HG03066 (cell line): Measurements from ENCODE around the gene ID1.
"Not testable (repeated sequence)": the region's sequence is repeated elsewhere in the genome, so short reads cannot be mapped to it uniquely, and the experiment has no call there.

Source experiments
- ATAC-seq: cut with Tn5 transposase; IDR thresholded peaks from one replicate; pipeline ENCODE4 v1.9.1; 2021; ENCODE audit warnings: low read depth; ENCODE audit not compliant: unreplicated experiment

Gene ID1

GRCh38 chr20:31630187-31630790 lies 25.2 kb downstream of the ID1 start:
- ATAC-seq, result no peak

DNA sequence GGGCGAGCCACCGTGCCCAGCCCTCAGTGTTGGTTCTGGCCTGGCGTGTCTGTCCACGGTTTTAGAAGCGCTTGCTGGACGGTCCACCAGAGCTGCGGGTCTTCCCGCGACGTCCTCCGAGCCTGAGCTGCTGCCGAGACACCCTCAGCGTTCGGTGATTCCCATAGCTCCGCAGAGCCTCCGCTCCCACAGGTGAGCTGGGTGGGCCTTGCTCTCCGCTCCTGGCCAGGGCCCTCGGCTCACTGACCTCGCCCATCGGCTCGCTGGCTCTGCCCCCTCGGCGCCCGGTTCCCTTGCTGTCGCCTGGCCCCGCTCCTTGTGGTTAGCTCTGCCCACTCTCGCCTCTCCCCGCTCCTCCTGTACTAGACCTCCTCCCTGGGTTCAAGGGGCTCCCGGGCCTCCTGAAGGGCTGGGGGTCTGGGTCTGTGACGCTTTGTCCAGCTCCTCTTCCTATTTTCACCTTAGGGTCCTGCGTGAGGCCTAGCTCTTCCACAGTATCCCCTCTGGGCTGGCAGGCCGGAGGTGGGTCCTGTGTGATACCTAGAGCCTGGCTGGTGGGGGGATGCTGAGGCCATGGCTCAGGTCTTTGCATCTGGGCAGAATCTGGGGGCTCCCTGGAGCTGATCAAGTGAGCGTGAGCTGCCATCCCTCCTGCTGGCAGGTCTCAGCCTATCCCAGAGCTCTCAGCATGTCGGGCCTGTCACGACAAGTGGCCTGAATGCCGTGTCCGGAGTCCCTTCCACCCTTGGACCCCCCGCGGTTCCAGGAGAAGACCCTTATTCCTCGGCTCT lies 27.7 kb downstream of the ID1 start:
- no peak for ATAC-seq

DNA sequence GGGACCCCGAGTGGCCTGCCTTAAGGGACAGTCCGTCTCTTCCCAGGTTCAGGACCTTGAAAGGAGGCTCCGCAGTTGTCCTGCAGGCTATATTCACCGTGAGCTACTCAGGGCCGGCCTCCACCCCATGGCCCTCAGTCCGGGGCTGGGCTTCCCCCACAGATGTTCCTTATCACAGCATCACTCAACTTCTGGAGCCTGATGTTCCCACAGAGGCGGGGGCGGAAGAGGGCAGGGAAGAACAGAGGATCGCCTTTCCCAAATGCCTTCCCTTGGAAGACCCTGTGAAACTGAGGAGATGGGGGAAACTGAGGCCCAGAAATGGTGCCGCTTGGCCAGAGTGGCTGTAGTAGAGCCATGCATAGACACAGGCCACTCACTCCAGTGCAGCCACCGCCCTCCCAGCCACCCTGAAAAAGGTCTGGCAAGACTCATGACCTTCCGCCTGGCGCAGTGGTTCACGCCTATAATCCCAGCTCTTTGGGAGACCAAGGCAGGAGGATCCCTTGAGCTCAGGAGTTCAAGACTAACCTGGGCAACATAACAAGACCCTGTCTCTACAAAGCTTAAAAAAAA lies 28.3 kb downstream of the ID1 start:
- ATAC-seq, result no peak

GRCh38 chr20:31637660-31638059 lies 32.6 kb downstream of the ID1 start, which contains the start of gene COX4I2:
TSS of gene COX4I2 (plus strand) at chr20:31637912. CDS start at chr20:31639018, 1,106 bp downstream.
- no peak for ATAC-seq

DNA sequence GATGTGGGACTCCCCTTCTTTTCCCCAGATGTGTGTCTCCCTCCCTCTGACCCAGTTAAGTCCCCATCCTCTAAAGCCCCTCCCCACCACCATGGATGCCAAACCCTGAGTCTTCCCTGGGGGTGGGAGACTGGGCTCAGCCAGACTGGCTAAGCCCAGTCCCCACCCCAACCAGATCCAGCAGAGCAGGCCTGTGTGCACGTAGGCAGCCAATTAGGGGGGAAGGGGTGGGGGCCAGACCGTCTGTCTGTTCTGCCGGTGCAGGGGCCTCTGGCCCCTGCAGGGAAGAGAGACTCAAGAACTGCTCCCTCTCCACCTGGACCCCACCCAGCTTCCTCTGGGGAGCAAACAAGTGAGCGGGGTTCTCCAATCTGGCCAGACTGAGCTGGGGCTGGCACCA lies 33.2 kb downstream of the ID1 start:
- no peak for ATAC-seq

GRCh38 chr20:31638816-31639215 lies 33.7 kb downstream of the ID1 start:
- no peak for ATAC-seq

- no peak for ATAC-seq
Measured at GRCh38 chr20:31640259-31640658, 35.2 kb downstream of the ID1 start.

DNA sequence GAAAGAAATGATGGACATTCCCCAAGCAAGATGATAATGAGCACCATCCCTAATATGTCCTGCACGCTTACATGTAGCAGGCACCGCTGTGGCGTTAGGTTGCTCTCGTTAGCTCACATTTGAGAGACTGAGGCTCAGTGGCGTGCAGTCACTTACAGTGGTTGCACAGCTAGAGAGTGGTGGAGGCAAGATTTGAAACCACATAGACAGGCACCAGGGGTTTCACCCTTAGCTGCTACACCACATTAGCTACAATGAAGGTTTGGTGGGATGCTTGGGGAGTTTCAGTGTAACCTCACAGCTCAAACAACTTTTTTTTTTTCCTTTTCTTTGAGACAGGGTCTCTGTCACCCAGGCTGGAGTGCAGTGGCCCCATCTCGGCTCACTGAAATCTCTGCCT lies 36.3 kb downstream of the ID1 start:
- no peak for ATAC-seq

GRCh38 chr20:31642837-31643236 lies 37.7 kb downstream of the ID1 start:
- no peak for ATAC-seq

DNA sequence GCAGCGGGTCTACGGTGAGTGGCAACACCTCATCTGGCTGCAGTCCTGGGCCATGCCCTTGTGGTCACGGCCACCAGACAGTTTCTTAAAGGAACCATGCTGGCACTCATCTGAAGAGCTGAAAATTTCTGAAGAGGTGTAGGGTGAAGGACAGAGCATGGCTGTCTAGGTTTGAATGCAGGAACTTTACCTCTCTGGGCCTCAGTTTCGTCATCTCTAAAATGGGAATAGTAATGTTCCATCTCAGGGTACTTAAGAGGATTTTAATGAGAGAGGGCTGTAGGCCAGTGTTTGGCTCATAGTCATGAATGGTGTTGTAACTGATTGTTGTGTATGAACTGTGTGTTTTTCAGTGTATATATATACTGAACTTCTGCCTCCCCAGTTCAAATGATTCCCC lies 38.4 kb downstream of the ID1 start:
- no peak for ATAC-seq

DNA sequence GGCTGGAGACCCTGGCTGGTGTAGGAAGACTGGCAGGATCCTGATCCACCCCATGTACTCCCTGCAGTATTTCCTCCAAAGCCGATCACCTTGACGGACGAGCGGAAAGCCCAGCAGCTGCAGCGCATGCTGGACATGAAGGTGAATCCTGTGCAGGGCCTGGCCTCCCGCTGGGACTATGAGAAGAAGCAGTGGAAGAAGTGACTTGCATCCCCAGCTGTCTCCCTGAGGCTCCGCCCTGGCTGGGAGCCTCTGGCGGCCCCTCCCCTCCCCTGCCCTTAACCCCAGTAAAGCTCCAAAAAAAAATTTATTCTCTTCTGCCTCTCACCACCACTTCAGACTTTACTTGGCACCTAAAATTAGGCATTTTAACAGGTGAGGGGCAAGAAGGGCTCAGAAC lies 39.6 kb downstream of the ID1 start:
- ATAC-seq, result no peak

- not testable (repeated sequence) for ATAC-seq
Measured at GRCh38 chr20:31648104-31648503, 43.0 kb downstream of the ID1 start.

DNA sequence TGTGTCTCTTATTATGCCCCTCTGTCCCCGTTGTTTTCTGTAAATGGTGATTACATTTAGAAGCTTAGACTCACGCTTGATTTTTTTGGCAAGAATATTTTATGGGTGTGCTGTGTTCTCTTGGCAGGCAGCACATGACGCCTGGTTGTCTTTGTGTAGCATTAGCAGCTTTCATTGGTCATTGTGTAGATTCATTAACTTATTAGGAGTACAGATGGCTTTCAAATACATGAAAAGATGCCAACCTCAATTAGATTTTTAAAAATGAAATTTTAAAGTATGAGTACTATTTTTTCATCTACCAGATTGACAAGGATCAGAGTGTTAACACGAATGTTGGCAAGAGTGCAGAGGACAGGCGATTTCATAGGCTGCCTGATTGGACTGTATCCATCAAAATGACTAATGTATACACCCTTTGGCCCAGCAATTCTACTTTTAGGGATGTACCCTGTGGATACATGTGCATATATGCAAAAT lies 47.9 kb downstream of the ID1 start:
- no peak for ATAC-seq

DNA sequence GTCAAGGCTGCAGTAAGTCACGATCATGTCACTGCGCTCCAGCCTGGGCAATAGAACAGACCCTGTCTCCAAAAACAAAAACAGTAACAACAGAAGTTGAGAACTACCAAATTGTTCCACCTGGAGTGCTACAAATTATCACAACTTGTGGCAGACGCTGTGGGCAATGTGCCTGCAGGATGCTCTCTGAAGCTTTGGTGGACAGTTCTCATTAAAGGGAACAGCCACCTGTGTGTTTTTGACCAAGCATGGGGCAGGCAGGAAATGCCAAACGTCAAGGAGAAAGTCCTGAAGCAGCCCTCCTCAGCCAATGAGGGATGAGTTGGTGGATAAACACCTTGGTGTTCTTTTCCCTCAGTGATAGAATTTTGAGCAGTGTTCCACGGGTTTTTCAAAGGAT lies 48.5 kb downstream of the ID1 start:
- ATAC-seq, result no peak

DNA sequence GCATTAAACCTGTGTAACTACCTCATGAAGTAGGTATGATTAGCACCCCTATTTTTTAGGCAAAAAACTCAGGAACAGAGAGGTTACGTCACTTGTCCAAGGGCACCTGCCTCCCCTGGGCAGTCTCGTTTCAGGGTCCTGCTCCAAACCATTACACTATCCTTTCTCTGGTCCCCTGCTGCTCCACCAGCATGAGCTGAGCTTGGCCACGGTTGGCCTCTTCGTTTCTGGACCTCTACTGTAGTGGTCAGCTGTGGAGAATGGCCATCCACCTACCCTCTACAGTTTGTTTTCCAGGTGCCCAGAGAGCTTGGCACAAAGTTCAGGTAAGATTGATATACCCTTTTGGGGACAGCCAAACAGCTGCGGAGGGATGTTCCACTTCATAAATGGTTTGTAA lies 49.4 kb downstream of the ID1 start:
- ATAC-seq, result no peak
